Measurements from ENCODE around the gene SPEN.

The SPEN gene

DNA sequence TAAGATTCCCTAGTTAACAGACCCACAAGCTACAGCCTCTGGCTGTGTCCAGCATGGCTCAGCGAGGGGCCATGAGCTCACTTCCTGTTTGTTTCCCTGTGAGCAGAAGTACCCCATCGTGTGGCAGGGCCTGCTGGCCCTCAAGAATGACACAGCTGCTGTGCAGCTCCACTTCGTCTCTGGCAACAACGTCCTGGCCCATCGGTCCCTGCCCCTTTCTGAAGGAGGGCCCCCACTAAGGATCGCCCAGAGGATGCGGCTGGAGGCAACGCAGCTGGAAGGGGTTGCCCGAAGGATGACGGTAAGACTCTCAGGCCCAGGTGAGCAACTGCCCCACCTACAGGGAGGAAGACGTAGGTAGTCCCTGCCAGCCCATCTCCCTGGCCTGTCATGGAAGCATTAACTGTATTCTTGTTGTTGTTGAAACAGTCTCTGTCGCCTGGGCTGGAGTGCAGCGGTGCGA is 90.2 kb downstream of the SPEN start:
- DNase-seq (ENCODE audit: low spot score): no peak

DNA sequence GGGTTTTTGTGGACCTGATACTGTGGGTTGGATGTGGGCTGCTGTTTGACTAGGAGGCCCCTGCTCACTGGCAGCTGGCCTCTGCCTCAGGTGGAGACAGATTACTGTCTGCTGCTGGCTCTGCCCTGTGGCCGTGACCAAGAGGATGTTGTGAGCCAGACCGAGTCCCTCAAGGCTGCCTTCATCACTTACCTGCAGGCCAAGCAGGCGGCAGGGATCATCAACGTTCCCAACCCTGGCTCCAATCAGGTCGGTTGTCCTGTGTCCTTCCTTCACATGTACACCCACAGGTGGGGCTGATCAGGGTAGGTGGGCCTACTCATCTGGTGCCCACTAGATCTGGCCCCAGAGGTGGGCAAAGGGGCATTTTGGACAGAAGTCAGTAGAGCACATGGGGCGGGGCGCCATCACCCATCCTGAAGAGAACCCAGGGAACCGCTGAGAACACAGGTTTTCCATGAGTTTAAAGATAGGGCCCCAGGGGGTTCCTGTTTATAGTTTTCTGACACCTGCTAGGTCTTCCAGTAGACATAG is 91.2 kb downstream of the SPEN start:
- no peak for DNase-seq (ENCODE audit: low spot score)

DNA sequence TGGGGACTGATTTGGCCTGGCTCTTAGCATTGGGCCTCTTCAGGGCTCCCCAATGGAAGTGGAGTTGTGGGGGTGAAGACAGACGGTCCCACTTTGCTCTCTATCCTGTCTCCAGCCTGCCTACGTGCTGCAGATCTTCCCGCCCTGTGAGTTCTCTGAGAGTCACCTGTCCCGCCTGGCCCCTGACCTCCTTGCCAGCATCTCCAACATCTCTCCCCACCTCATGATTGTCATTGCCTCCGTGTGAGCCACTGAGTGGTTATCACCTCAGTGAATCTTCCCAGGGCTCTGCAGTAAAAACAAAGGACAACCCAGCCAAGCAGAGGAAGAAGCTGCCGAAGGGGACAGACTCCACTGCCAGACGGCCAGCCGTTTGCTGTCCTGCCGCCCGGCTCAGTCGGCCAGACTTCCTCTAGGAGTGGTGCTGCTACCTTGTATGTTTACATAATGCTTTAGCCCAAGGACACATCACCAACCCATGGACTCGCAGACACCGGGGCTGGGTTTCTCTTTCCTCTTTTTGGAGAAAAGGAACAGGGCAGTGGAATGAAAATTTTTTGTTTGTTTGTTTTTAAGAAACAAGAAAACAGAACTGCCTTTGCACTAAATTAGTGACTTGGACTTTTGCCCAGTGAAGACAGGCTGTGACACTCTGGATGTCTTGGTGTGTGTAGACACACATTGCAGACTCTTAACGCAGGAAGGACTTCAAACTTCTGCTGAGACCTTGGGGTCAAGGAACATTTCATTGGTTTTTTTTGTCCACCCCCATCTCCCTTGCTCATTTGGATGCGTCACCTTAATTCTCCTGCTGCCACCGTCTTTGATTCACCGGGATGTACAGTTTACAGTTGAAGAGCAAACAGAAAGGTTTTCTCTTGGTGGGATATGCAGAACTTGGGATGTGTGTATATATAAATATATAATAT is 91.9 kb downstream of the SPEN start:
- peak; percentile 71 for DNase-seq (ENCODE audit: low spot score)

DNA sequence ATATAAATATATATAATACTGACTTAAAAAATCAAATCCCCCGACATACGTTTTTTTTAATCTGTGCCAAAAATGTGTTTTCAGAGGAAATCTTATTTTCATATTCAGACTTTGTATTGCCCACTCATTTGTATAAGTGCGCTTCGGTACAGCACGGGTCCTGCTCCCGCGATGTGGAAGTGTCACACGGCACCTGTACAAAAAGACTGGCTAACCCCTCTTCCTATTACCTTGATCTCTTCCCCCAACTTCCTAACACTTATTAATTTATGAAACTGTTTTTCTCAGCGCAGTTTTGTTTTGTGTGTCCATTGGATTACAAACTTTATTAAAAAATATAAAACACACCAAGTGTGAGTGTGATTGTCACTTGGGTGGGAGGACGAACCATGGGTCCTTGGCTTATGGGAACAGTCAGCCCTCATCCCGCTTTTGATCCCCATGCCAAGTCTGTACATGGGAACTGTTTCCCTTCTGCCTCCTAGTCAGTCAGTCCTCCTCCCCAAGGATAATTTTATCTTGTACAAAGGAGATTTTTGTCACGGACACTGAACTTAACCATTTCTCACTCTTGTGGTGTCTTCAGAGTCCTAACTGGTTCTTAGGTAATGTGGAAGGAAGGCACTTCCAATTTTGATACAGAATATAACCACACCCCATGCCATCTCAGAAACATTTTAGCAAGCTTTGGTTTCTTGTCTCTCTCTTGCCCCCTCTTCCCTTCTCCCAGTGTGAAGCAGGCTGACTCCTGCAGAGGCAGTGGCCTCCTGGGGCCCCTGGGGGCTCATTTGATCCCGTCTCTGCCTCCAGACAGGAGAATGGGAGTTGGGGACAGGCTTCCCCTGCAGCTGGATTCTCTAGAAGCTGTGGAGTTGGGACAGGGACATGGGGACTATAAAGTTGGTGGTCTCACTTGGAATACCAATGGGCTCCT is 92.9 kb downstream of the SPEN start:
- no peak for DNase-seq (ENCODE audit: low spot score)

DNA sequence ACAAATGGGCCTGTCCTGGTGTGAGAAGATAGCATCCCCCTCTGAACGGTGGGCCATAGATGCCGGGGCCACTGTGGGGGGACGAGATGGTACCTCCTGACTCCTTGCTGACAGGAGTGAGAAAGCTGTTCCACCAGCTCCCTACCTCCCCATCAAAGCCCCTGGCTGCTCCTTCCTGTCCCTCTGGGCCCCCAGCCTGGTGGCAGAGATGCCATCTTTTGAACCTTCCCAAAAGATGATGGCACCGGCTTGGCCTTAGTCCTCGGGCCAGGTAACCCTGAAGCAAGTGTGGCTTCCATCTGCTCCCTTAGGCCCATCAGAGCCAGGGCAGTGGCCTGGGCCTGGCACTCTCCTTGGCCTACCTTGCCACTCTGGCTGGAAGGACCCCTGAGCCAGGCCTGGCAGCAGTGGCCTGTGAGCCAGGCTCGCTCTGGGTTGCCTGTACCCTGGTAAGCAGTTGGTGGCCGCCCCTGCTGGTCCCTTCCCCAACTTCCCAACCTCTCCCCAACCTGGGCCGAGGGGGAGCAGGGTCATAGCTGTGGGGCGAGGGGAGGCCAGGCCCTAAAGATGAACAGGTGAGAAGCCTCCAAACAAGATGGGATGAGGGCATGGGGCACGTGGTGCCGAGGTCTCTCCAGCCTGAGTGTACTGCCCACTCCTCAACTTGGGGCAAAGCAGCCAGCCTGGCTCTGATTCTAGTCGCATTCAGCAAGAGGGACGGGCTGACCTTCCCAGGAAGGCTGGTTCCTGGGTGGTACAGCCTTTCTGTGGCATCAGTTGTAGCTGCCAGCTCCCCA is 93.7 kb downstream of the SPEN start:
- DNase-seq (ENCODE audit: low spot score): no peak

DNA sequence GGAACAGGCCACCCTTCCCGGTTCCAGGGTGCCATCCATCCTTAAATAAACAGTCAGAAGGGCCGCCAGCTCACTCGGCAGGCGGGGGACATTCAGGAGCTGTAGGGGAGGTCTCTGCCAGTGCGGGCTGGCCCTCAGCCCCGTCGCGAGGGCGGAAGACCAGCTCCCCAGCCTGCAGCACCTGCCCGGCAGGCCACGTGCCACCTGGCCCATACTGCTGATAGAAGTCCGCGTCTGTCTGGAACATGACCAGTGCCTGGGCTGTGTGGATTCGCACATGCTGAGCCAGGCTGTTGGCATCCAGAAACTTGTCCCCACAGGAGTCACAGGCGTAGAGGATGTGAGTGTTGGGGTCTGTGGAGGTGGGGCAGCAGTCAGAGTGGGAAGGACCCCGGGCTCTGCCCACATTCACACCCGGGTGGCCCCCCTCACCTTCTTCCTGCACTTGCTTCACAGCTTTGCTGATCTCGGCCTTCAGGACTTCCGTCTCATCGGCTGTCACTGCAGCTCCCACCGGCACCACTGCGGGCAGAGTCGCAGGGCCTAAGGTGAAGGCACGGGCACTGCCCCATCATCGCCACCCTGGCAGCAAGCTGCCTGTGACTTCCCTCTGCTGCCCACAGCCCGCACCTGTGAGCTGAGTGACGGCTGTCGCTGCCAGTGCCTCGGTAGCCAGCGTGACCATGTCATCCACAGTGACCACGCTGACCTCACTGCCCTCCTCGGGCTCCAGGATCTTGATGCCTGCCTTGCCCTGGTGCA is 94.6 kb downstream of the SPEN start:
- DNase-seq (ENCODE audit: low spot score): no peak

DNA sequence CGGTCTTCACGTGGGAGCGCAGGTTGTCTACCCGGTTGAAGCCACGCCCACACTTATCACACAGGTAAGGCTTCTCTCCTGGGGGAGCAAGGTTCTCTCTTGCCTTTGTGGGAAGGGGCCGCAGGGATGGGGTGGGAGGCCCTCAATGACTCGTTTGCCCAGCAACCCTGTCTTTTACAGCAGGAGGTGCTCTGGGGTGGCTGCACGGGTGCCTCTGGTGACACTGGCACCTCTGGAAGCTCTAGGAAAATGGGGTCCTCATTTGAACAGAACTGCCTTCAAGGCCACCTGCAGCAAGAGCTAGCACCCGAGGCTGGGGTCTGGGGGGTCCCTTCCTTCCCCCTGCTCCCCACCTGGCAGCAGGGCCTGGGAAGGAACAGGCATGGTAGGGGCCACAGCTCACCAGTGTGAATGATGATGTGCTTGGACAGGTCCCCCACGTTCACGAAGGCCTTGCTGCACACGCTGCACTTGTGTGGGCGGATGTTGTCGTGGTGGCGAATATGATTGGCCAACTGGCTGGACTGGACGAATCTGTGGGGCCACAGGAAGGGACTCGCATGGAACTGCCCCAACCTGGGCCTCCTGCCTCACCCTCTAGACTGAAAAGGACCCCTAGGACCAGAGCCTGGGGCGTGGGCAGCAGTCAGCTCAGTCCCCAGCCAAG is 95.3 kb downstream of the SPEN start:
- no peak for DNase-seq (ENCODE audit: low spot score)

DNA sequence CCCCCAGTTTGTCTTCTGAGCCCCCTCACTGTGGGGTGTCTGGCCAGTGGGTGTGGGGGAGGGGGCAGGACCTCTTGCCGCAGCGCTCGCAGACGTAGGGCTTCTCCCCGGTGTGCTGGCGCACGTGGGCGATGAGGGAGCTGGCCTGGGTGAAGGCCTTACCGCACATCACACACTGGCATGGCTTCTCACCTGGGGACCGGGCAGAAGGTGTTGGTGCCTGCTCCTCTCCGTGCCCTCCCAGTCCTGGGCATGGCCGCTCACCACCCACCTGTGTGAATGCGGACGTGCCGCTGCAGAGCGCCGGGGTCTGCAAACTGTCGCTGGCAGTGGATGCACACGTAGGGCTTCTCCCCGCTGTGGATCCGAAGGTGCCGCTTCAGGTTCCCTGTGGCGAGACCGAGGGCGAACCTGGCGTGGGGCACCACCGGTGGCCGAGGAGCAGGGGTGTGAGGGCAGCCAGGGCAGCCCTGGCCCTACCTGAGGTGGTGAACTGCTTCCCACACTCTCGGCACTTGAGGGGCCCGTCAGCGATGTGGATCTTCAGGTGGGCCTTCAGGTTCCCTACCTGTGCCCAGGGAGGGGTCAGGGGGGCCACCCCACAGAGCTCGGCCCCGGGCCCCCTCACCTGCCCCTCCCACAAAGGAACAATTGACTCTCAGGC is 96.0 kb downstream of the SPEN start:
- DNase-seq (ENCODE audit: low spot score): no peak

DNA sequence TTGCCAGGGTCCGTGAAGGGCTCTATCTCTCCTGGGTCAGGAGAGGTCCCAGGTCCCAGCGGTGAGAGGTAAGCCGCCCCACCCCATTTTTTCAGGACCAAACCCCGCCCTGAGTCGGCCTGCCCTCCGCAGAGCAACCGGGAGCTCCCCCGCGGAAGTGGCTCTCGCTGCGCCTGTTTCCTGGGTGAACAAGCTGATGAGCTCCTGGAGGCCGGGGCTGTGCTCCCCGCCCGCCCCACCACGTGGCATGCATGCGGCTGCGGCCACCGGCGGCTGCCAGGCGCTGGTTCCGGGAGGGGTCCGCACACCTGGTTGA is 96.4 kb downstream of the SPEN start:
- no peak for DNase-seq (ENCODE audit: low spot score)

DNA sequence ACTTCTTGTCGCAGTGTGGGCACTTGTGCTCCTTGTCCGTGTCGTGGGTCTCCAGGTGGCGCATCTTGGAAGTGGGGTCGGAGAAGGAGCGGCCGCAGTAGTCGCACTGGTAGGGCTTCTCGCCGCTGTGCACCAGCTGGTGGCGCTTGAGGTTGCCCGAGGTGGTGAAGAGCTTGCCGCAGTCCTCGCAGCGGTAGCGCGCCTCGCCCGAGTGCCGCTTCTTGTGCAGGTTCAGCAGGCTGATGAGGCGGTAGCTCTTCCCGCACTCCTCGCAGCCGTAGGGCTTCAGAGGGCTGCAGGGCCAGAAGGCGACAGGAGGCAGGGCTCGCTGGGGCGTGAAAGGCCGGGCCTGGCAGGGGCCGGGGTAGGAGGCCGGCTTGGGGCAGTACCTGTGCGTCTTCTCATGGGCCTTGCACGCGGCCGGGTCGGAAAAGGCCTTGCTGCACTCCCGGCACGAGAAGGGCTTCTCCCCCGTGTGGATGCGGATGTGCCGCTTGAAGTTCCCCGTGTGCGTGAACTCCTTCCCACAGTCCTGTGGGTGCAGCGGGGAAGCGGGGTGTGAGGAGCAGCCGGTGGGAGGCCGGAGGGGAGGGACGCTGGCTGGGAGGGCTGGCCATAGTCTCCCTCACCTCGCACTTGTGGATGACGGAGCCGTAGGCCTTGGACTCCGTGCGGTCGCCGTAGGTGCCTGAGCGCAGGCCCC is 97.0 kb downstream of the SPEN start:
- no peak for DNase-seq (ENCODE audit: low spot score)

DNA sequence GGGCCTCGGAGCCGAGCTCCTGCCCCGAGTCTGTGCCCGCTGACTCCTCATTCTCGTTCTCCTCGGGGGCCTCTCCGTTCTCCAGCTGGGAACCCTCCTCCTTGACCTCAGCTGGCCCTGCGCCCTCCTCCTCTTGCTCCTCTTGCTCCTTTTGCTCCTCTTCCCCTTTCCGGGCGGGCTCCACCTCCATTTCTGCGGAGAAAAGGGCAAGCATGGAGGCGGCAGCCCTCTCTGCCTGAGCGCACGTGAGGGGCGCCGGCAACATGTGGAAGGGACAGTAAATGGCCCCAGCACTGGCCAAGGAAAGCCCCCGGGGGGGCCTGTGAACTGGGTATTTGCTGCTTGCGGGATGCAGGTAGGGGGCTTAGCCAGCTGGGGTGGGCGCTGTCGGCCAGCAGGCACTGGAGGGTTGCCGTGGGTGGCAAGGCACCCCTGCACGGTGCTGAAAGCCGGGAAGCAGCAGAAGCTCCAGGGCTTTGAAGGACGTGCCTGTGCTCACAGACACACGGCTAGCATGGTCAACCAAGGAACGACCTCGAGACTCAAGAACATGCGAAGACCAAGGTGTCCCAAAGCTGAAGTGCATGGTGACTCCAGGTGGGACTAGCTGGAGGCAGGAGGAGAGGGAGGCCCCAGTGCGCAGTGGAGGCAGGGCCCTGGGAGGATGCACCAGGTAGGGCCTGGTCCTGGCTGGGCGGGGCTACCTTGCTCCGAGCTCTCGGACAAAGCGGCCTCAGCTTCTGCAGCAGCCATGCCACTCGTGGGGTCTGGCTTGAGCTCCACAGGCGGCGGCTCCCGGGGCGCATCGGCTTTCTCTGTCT is 97.7 kb downstream of the SPEN start:
- no peak for DNase-seq (ENCODE audit: low spot score)

DNA sequence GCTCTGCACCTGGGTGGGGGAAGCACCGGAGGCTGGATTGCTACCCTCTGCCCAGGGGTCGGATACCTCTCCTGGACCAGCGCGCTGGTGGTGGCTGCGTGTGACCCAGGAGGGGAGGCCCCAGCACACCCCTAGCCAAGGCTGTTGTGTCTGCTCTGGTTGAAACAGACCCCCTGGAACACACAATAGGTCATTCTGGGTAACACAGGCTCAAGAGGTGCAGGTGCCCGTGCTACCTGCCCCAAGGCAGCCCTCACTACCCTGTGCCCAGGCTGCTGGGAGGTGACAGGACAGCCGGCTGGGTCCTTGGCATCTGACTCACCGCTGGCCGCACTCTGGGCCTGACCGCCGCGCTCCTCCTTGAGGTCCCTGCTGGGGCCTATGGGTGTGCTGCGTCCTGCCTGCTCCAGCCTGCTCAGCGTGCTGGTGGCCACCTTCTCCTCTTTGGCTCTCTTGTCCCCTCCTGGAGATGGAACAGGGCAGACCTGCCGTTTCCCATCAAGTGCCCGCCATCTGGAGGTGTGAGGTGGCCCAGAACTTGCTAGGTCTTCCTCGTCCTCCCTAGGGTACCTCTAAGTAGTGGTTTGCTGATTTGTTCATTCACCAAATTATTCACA is 98.4 kb downstream of the SPEN start:
- no peak for DNase-seq (ENCODE audit: low spot score)

DNA sequence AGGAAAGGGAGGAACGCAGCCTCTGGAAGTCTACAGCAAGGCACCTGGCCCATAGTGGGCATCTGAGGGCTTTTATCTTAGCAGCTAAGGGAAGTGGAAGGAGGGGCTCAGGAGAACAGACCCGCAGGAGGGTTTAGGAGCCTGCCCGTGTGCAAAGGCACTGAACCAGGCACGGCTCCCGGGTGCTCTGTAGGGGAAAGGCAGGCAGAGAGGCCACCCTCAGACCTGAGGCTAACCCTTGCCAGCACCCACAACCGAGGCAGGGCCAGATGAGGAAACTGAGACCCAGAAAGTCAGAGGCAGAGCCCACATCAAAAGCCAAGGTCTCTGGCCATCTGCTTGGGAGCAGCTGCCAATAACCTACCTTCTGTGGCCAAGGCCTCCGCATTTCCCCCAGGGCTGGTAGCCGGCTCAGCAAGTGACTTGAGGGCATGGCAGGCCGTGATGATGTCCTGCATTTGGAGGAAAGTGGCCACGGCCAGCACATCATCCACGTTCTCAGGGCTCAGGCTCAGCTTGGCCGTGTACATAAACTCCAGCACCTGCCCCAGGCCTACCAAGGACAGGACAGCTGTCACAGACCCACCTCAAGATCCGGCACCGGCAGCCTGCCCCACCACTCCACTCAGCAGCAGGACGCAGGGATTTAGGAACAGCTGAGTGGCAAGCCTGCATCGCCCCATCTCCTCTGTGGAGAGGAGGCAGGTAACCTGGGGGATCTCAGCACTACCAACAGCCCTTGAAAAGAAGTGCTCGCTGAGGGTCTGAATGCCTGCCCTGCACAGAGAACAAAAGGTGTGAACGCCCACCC is 99.3 kb downstream of the SPEN start:
- no peak for DNase-seq (ENCODE audit: low spot score)

DNA sequence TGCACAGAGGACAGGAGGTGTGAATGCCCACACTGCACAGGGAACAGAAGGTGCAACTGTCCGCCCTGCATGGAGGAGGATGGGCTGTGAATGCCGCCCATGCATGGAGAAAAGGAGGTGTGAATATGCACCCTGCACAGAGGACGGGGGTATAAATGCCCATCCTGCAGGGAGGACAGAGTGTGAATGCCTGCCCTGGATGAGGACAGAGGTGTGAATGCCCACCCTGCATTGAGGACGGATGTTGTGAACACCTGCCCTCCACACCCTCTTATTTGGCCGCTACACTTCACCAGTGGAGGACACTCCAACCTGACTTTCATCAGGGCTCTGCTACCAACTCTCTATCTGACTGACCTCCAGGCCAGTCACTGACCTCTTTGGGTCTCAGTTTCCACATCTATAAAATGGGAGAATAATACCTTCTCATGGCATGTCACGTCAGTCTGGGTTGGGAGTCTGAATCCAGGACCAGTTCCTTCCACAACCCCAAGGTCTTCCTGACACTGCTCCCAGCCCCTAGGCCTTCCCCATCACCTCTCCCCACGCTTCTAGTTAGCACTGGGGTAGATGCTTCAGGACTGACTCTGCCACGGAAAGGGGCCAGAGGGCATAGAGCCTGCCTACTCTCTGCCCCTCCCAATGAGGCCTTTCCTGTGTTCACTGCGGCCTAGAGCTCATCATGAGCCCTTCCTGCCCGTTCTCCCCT is 100.0 kb downstream of the SPEN start:
- DNase-seq (ENCODE audit: low spot score): no peak

DNA sequence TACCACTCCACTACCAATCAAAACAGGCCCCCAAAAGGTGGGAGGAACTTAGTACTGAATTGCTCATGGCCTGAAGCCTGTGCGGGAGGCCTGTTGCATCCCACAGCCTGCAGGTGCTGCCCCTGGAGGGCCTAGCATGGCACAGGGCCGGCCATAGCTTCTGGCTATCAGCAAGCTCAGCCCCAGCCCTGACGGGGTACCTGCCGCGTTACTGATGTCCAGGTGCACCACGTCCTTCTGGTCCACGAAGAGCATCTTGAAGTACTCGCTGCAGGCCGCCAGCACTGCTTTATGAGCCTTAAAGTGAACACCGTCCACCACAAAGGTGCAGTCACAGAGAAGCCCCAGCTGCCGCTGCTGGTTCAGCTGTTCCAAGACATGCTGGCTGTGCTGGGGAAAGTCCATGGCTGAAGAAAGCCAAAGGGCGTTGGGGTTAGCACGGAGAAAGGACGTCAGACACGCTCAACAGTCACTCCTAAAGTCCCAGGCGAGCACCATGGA is 100.6 kb downstream of the SPEN start:
- DNase-seq (ENCODE audit: low spot score): no peak
